Measurements from ENCODE around the gene PRR12.

Gene PRR12

GRCh38 chr19:49624967-49625910, 34.3 kb downstream of the PRR12 start:
- no peak for TF ChIP-seq CTCF (IDR thresholded peaks at IDR 0.05)
- Histone ChIP-seq H3K4me1 (ENCODE audit: control insufficient read depth in 1 of 2, insufficient read depth in 1 of 2, low read depth in 1 of 2, low read length in 1 of 2) (no peaks in the 10 kb centered on the region), H3K36me3 (peaks cover 61% of the 10 kb centered on the region), H3K27me3 (no peaks in the 10 kb centered on the region), H3K4me3 (ENCODE audit: low read depth in 1 of 2, low read length in 1 of 2) (no peak overlapping the region), H3K27ac (no peak overlapping the region), H3K9me3 (no peaks in the 10 kb centered on the region)

GRCh38 chr19:49626226-49626625, 35.2 kb downstream of the PRR12 start:
- Histone ChIP-seq H3K36me3 (peaks cover 52% of the 10 kb centered on the region), H3K4me3 (ENCODE audit: low read depth in 1 of 2, low read length in 1 of 2) (no peak overlapping the region), H3K4me1 (ENCODE audit: control insufficient read depth in 1 of 2, insufficient read depth in 1 of 2, low read depth in 1 of 2, low read length in 1 of 2) (no peaks in the 10 kb centered on the region), H3K9me3 (no peaks in the 10 kb centered on the region), H3K27me3 (no peaks in the 10 kb centered on the region), H3K27ac (no peak overlapping the region)
- no peak for TF ChIP-seq CTCF (IDR thresholded peaks at IDR 0.05)

GRCh38 chr19:49629659-49630058, 38.7 kb downstream of the PRR12 start:
- Histone ChIP-seq H3K9me3 (no peaks in the 10 kb centered on the region), H3K27ac (no peak overlapping the region), H3K36me3 (peaks cover 40% of the 10 kb centered on the region), H3K4me3 (ENCODE audit: low read depth in 1 of 2, low read length in 1 of 2) (no peak overlapping the region), H3K4me1 (ENCODE audit: control insufficient read depth in 1 of 2, insufficient read depth in 1 of 2, low read depth in 1 of 2, low read length in 1 of 2) (no peaks in the 10 kb centered on the region), H3K27me3 (no peaks in the 10 kb centered on the region)
- TF ChIP-seq CTCF (IDR thresholded peaks at IDR 0.05) = no peak

- peaks cover 9% of the 10 kb centered on the region for H3K27me3 ChIP-seq
- H3K4me3 ChIP-seq (ENCODE audit: low read depth in 1 of 2, low read length in 1 of 2) = no peak overlapping the region
- no peaks in the 10 kb centered on the region for H3K9me3 ChIP-seq
- H3K27ac ChIP-seq = no peak overlapping the region
- no peak for TF ChIP-seq CTCF (IDR thresholded peaks at IDR 0.05)
- peaks cover 26% of the 10 kb centered on the region for H3K36me3 ChIP-seq
- no peaks in the 10 kb centered on the region for H3K4me1 ChIP-seq (ENCODE audit: control insufficient read depth in 1 of 2, insufficient read depth in 1 of 2, low read depth in 1 of 2, low read length in 1 of 2)
These were observed 40.1 kb downstream of the PRR12 start for GRCh38 chr19:49631014-49631588.

- Histone ChIP-seq H3K4me3 (ENCODE audit: low read depth in 1 of 2, low read length in 1 of 2) (no peak overlapping the region), H3K9me3 (no peaks in the 10 kb centered on the region), H3K36me3 (peaks cover 20% of the 10 kb centered on the region), H3K27ac (no peak overlapping the region), H3K27me3 (peaks cover 15% of the 10 kb centered on the region), H3K4me1 (ENCODE audit: control insufficient read depth in 1 of 2, insufficient read depth in 1 of 2, low read depth in 1 of 2, low read length in 1 of 2) (no peaks in the 10 kb centered on the region)
- no peak for TF ChIP-seq CTCF (IDR thresholded peaks at IDR 0.05)
These were observed 40.7 kb downstream of the PRR12 start for GRCh38 chr19:49631610-49632192.
